Measurements from ENCODE around the gene GNG4.
A peak's percentile ranks its signal among the peaks of the same experiment; 100 is the strongest.
"Not testable (repeated sequence)": the region's sequence is repeated elsewhere in the genome, so short reads cannot be mapped to it uniquely, and the experiment has no call there.

GNG4 gene

GRCh38 chr1:235648954-235649367 lies 623 bp downstream of the GNG4 start:
- no peak for DNase-seq

DNA sequence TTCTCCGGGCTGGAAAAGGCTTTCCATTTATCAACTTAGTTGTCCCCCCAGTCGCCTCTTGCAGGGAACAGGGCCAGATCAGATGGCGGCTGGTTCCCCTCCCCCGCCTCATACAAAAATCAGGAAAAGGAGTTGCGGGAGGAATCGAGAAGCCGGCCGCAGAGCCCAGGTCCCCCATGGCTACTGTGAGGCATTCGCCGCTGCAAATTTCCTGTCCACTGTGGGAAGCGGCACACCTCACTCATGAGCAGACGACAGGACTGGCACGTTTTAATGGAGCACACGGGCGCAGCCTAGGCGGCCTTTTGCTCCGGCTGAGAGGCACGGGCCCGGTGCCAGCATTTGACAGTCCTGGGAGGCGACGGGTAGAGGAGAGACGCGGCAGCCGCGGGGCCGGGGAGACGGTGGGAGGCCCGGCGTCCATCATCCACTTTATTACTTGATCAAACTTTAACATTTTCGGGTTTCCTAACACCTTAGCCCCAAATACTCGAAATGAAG lies 1.1 kb downstream of the GNG4 start:
- peak; percentile 72 for DNase-seq

GRCh38 chr1:235647537-235647936 lies 2.0 kb downstream of the GNG4 start:
- DNase-seq, result not testable (repeated sequence)

DNA sequence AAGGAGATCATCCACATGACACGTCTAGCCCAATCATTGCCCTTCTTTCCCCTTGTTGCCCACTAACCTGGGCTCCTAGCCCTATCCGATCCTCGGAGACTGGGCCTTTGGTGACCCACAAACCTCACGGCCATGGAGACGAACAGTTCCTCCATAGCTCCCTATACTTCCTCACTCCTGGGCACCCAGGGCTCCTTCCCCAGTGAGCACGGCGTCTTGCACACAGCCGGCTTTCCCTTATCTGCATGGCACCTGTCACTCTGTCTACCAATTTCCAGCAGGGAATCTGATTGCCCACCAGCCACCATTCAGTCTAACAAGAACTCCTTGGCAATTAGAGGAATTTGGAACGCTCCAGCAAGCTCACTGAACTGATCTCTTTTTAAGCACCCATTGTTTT lies 3.1 kb downstream of the GNG4 start:
- DNase-seq, result no peak

DNA sequence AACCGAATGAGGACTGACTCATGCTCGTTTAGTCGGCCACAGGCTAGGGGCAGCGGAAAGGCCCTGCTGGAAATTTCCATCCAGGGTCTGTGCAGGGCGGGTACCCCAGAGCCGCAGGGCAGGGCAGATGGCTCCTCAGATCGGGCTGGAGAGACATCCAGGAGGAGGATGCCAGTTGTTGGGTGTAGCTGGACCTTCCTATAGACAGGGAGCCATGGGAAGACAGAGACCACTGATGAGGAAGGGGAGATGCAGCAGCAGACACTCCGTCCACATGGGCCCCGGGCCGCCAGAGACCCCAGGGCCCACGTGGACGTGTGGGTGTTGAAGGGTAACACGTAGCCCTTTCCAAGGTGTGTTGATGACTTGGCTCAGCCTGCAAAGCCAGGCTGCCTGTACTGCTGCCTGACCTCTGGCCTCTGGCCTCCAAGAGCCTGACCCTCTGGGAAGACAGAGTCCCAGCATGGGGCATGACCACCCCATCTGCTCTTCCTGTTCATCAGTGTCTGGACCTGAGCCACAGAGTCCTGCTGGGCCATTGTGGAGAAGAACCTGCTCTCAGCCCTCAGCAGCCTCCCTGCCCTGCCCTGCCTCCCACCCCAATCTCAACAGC lies 4.8 kb downstream of the GNG4 start:
- no peak for DNase-seq

GRCh38 chr1:235643837-235644692 lies 5.5 kb downstream of the GNG4 start:
- no peak for DNase-seq

DNA sequence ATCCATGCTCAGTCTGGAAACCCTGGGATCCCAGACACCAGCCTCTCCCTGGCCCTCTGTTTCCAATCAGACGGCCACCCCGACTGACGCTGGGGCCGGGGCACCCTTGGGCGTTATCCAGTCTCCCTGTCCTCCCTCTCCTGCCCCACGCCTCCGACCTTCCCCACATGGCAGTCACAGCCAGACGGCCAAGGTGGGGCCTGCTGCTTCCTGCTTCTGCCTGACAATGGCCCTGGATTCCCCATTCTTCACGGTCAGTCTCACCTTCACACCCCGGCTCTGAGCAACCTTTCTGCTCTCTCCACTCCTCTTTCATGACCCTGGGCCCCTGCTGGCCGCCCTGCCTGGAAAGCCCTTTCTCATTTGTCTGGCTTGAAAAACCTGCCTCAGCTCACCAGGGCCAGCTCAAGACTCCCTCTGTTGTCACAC lies 6.6 kb downstream of the GNG4 start:
- DNase-seq, result no peak

DNA sequence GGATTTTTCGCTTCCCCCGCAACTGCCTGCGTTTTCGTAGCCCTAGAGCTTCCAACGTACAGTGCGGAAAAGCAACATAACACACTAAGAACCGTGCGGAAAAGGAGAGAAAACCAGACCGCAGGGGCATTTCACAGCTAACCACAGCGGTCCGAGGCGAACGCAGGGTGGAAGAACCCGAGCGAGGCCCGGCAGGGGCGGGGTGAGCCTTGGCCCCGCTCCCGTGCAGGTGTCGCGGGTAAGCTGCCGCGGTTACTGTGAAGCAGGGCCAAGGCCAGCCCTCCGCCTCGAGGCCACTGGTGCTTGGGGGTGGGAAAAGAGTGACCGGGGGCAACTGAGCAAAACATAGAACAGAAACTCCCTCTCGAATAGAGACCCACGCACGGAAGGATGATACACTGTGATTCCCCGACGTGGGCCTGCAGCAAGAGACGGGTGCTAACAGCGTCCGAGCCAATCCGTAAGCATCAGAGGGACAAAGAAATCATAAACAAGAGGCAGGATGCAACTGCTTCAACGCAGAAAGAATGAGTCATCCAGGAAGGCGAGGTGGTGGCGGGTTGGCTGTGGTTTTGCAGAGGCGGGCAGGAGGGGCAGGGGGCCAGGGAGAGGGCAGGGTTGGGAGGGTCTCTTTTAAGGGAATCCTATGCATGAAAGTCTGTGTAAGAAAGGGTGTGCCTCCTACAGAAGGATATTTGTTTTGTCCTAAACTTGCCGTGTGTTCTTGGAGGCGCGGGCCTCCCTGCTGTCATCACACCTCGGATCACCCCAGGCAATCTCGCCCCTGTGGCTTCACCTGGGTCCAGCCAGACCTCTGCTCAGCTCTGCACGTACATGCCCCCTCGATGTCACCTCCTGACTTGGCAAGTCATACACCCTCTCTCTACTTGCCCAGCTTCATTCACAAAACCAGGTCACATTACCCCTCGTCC lies 7.3 kb downstream of the GNG4 start:
- peak; percentile 87 for DNase-seq

- no peak for DNase-seq
Measured at GRCh38 chr1:235640580-235640979, 9.0 kb downstream of the GNG4 start.

DNA sequence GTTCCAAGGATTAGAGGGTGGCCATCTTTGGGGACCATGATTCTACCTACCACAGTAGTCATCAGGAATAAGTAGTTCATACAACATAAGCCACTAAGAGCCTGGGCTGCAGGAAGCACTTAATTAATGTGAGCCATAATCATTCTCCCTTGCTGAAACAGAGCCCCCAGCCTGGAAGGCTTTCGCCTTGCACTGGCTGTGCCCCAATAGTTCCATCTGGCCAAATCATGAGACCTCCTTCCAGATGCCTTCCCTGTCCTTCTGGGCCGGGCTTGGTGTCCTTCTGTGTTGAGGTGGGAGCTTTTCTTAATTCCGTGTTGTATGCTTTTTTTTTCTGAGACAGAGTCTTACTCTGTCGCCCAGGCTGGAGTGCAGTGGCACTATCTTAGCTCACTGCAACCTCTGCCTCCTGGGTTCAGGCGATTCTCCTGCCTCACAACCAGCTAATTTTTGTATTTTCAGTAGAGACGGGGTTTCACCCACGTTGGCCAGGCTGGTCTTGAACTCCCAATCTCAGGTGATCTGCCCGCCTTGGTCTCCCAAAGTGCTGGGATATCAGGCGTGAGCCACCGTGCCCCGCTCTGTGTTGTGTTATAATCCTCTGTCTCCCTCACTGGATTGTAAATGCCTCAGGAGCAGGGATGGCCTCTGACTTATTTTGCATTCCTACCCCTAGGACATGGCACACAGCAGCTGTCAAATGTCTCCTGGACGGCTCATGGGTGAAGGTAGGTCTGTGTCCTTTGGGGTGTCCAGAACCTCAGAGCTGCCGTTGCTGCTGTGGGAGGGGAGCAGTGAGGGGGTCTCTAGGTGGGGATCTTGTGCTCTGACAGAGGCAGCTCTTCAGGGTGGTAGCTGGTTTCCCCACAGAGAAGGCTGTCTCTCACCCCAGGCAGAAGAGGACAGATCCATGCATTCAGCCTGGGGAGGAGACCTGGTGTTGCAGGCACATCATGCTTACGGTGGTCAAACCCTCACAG lies 10.1 kb downstream of the GNG4 start:
- DNase-seq, result no peak

DNA sequence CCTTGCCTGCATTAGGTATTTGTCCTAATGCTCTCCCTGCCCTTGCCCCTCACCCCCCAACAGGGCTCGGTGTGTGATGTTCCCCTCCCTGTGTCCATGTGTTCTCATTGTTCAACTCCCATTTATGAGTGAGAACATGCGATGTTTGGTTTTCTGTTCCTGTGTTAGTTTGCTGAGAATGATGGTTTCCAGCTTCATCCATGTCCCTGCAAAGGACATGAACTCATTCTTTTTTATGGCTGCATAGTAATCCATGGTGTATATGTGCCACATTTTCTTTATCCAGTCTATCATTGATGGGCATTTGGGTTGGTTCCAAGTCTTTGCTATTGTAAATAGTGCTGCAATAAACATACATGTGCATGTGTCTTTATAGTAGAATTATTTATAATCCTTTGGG lies 11.0 kb downstream of the GNG4 start:
- not testable (repeated sequence) for DNase-seq

- DNase-seq, result no peak
Measured at GRCh38 chr1:235637756-235638534, 11.6 kb downstream of the GNG4 start.

GRCh38 chr1:235635938-235636662 lies 13.5 kb downstream of the GNG4 start:
- no peak for DNase-seq

GRCh38 chr1:235632506-235633401 lies 16.8 kb downstream of the GNG4 start:
- no peak for DNase-seq

- no peak for DNase-seq
Measured at GRCh38 chr1:235631816-235632215, 17.8 kb downstream of the GNG4 start.

GRCh38 chr1:235628316-235629005 lies 21.1 kb downstream of the GNG4 start:
- DNase-seq, result no peak

- DNase-seq, result no peak
Measured at GRCh38 chr1:235625831-235626230, 23.8 kb downstream of the GNG4 start.

- no peak for DNase-seq
Measured at GRCh38 chr1:235625340-235625739, 24.2 kb downstream of the GNG4 start.

All from SHP77 treated with DMSO at 0.1 percent for 48 hours (cell line).